ENCODE results near the gene ARPC1A. TPM values are rescaled to one million over a fixed set of nuclear protein-coding genes. Genes with fewer than 3 reads are reported as not detected.
A peak's percentile ranks its signal among the peaks of the same experiment; 100 is the strongest.

Gene ARPC1A
- total and polyA plus RNA-seq, 2 donors (not counting 1 experiment from before 2014, with no cell fraction given), result 184 to 226 TPM

GRCh38 chr7:99292127-99292526 is 33.6 kb upstream of the ARPC1A start:
- Histone ChIP-seq H3K79me2 (ENCODE audit: control insufficient read depth, insufficient read depth, low read length) (no peaks in the 10 kb centered on the region), H2AFZ (ENCODE audit: low read length) (no peak overlapping the region), H3K9me3 (ENCODE audit: control insufficient read depth, insufficient read depth, low read depth, low read length) (no peaks in the 10 kb centered on the region), H4K20me1 (ENCODE audit: control insufficient read depth, extremely low read depth, insufficient read depth, low read length) (no peaks in the 10 kb centered on the region), H3K36me3 (ENCODE audit: control insufficient read depth, insufficient read depth, low read length) (no peaks in the 10 kb centered on the region), H3K27me3 (ENCODE audit: control insufficient read depth, insufficient read depth, low read length) (no peaks in the 10 kb centered on the region), H3K4me1 (ENCODE audit: control insufficient read depth, extremely low read depth, insufficient read depth, low read length) (no peaks in the 10 kb centered on the region), H3K4me3 (replicated peaks in 1 of 4; ENCODE audit: control extremely low read depth in 1 of 4, insufficient read depth in 1 of 4, low read depth in 3 of 4, low read length in 4 of 4) (no peak overlapping the region), H3K4me2 (ENCODE audit: extremely low read depth, insufficient read depth, low read length) (no peak overlapping the region), H3K27ac (ENCODE audit: insufficient read depth, low read length) (no peak overlapping the region), H3K9ac (ENCODE audit: insufficient read depth, low read length) (no peak overlapping the region)
- TF ChIP-seq CTCF (conservative IDR thresholded peaks at IDR 0.05 in 1 of 2, IDR thresholded peaks at IDR 0.05 in 1 of 2; ENCODE audit: low read depth in 1 of 2, low read length in 2 of 2), result no peak
- TF ChIP-seq EZH2 (IDR thresholded peaks at IDR 0.05; ENCODE audit: low read length, missing control alignments), result no peak
- DNase-seq (ENCODE audit: low read depth in 2 of 2), result no peak

DNA sequence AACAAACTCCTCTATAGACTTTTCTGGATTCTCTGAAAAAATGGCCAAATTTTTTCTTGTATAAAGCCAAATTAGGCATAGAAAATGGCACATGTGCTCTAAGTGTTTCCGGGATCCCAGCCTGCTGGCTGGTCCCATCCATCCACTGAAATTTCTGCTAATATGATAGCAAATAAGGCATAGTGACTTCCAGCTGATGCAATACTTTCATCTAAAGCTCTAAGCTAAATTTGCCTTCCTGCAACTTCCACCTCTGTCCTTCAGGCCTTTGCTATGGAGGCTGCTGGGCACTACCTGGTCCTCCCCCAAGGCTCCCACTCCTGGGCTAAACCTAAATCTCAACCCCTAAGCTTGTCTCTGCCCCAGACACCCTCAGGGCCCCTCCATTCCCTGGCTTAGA is 32.5 kb upstream of the ARPC1A start:
- Histone ChIP-seq H3K79me2 (ENCODE audit: control insufficient read depth, insufficient read depth, low read length) (no peaks in the 10 kb centered on the region), H3K36me3 (ENCODE audit: control insufficient read depth, insufficient read depth, low read length) (no peaks in the 10 kb centered on the region), H3K4me1 (ENCODE audit: control insufficient read depth, extremely low read depth, insufficient read depth, low read length) (no peaks in the 10 kb centered on the region), H2AFZ (ENCODE audit: low read length) (no peak overlapping the region), H3K4me3 (replicated peaks in 1 of 4; ENCODE audit: control extremely low read depth in 1 of 4, insufficient read depth in 1 of 4, low read depth in 3 of 4, low read length in 4 of 4) (no peak overlapping the region), H3K4me2 (ENCODE audit: extremely low read depth, insufficient read depth, low read length) (no peak overlapping the region), H3K27ac (ENCODE audit: insufficient read depth, low read length) (no peak overlapping the region), H3K27me3 (ENCODE audit: control insufficient read depth, insufficient read depth, low read length) (no peaks in the 10 kb centered on the region), H4K20me1 (ENCODE audit: control insufficient read depth, extremely low read depth, insufficient read depth, low read length) (no peaks in the 10 kb centered on the region), H3K9ac (ENCODE audit: insufficient read depth, low read length) (no peak overlapping the region), H3K9me3 (ENCODE audit: control insufficient read depth, insufficient read depth, low read depth, low read length) (no peaks in the 10 kb centered on the region)
- TF ChIP-seq EZH2 (IDR thresholded peaks at IDR 0.05; ENCODE audit: low read length, missing control alignments) (no peak), CTCF (conservative IDR thresholded peaks at IDR 0.05 in 1 of 2, IDR thresholded peaks at IDR 0.05 in 1 of 2; ENCODE audit: low read depth in 1 of 2, low read length in 2 of 2) (no peak)
- DNase-seq (ENCODE audit: low read depth in 2 of 2), result peak in 1 of 2 donors; percentile 23

DNA sequence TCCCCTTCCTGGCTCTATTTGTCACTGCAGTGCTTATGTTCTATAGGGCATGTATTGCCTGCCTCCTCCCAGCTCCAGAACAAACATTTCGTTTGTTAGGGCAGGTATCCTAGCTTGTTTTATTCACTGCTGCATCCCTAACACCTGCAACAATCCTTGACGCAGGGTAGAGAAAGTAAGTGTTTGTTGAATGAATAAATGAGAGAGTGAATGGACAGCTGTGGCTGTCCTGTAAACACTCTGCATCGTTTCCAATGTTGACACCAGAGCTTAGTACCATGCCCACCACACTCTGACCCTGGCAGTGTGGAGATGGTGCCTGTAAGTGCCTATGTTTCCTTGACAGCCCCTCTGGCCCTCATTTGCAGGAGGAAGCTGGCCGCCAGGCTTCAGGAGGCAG is 32.0 kb upstream of the ARPC1A start:
- H3K79me2 ChIP-seq (ENCODE audit: control insufficient read depth, insufficient read depth, low read length), result no peaks in the 10 kb centered on the region
- H3K9ac ChIP-seq (ENCODE audit: insufficient read depth, low read length), result no peak overlapping the region
- H2AFZ ChIP-seq (ENCODE audit: low read length), result no peak overlapping the region
- no peak overlapping the region for H3K27ac ChIP-seq (ENCODE audit: insufficient read depth, low read length)
- no peak overlapping the region for H3K4me2 ChIP-seq (ENCODE audit: extremely low read depth, insufficient read depth, low read length)
- H3K9me3 ChIP-seq (ENCODE audit: control insufficient read depth, insufficient read depth, low read depth, low read length), result no peaks in the 10 kb centered on the region
- H4K20me1 ChIP-seq (ENCODE audit: control insufficient read depth, extremely low read depth, insufficient read depth, low read length), result no peaks in the 10 kb centered on the region
- DNase-seq (ENCODE audit: low read depth in 2 of 2), result no peak
- no peaks in the 10 kb centered on the region for H3K36me3 ChIP-seq (ENCODE audit: control insufficient read depth, insufficient read depth, low read length)
- no peaks in the 10 kb centered on the region for H3K27me3 ChIP-seq (ENCODE audit: control insufficient read depth, insufficient read depth, low read length)
- no peak overlapping the region for H3K4me3 ChIP-seq (replicated peaks in 1 of 4; ENCODE audit: control extremely low read depth in 1 of 4, insufficient read depth in 1 of 4, low read depth in 3 of 4, low read length in 4 of 4)
- TF ChIP-seq EZH2 (IDR thresholded peaks at IDR 0.05; ENCODE audit: low read length, missing control alignments), result no peak
- H3K4me1 ChIP-seq (ENCODE audit: control insufficient read depth, extremely low read depth, insufficient read depth, low read length), result no peaks in the 10 kb centered on the region

Data from fibroblast of lung (primary cell).